ENCODE results near the gene PDZRN3. TPM values are rescaled to one million over a fixed set of nuclear protein-coding genes. Genes with fewer than 3 reads are reported as not detected.

The PDZRN3 gene
- total and polyA plus RNA-seq, 3 experiments from 2014 or later: not detected

DNA sequence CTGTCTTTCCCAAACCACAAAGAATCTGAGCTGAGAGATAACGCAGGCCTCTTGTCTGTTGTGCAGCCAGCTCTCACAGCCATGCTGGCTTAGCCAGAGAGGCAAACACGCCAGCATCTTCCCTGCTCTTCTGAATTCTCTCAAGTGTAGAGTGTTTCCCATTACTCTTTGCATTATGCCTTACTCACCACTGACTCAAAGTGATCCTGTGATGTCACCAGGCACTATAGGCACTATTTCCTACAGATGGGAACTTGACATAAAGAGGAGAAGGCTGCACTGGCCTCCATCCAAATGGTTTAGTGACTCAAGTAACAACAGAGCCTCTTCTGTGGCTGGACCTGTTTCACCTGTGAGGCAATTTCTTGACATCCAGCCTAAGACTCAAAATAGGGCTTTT is 44.4 kb downstream of the PDZRN3 start:
- H3K4me1 Mint-ChIP-seq: no peaks in the 10 kb centered on the region
- CTCF ChIA-PET: no interaction called here
- peaks cover 0 to 2% (median 2%) of the 10 kb centered on the region in 5 donors for H3K9me3 Mint-ChIP-seq
- H3K4me3 Mint-ChIP-seq: no peak overlapping the region
- POLR2A ChIA-PET: no interaction called here
- H3K9me3 ChIP-seq (ENCODE audit: low read length): no peaks in the 10 kb centered on the region
- no peaks in the 10 kb centered on the region for H3K36me3 Mint-ChIP-seq
- no peaks in the 10 kb centered on the region for H3K4me1 ChIP-seq (ENCODE audit: insufficient read depth, low read length)
- H3K36me3 ChIP-seq (ENCODE audit: insufficient read depth, low read length): no peaks in the 10 kb centered on the region
- no peak overlapping the region for H3K4me3 ChIP-seq (ENCODE audit: low read length)
- no peak overlapping the region for H3K27ac Mint-ChIP-seq
- DNase-seq: no peak
- no peak overlapping the region for H3K27ac ChIP-seq (ENCODE audit: low read depth, low read length)
- no peaks in the 10 kb centered on the region for H3K27me3 Mint-ChIP-seq
- no peaks in the 10 kb centered on the region for H3K27me3 ChIP-seq (ENCODE audit: insufficient read depth, low read length, poor library complexity, severe bottlenecking)

DNA sequence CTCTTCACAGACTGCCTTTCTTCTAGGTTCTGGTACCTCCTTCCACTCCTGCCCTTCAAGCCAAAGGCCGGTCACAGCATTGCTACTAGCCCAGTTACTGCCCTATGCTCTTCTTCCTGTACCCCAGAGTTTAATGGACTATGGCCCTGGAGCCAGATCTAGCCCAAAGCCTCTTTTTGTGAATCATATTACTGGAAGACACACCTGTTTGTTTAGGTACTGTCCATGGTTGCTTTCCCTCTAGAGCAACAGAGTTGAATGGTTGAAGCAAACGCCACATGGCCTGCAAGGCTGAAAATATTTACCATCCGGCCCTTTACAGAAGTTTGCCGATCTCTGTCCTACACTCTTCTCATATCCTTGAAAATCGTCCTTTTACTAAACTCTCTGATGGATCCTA is 47.0 kb downstream of the PDZRN3 start:
- no peak overlapping the region for H3K4me3 ChIP-seq (ENCODE audit: low read length)
- H3K9me3 ChIP-seq (ENCODE audit: low read length): no peaks in the 10 kb centered on the region
- ChIA-PET POLR2A (no interaction called here), CTCF (no interaction called here)
- Mint-ChIP-seq H3K36me3 (no peaks in the 10 kb centered on the region), H3K27ac (peak overlapping the region in 1 of 8 donors; percentile 13), H3K9me3 (peaks cover 0 to 2% (median 2%) of the 10 kb centered on the region in 5 donors), H3K4me1 (no peaks in the 10 kb centered on the region), H3K27me3 (no peaks in the 10 kb centered on the region), H3K4me3 (no peak overlapping the region)
- no peaks in the 10 kb centered on the region for H3K27me3 ChIP-seq (ENCODE audit: insufficient read depth, low read length, poor library complexity, severe bottlenecking)
- no peak overlapping the region for H3K27ac ChIP-seq (ENCODE audit: low read depth, low read length)
- no peak for DNase-seq
- no peaks in the 10 kb centered on the region for H3K36me3 ChIP-seq (ENCODE audit: insufficient read depth, low read length)
- H3K4me1 ChIP-seq (ENCODE audit: insufficient read depth, low read length): no peaks in the 10 kb centered on the region

DNA sequence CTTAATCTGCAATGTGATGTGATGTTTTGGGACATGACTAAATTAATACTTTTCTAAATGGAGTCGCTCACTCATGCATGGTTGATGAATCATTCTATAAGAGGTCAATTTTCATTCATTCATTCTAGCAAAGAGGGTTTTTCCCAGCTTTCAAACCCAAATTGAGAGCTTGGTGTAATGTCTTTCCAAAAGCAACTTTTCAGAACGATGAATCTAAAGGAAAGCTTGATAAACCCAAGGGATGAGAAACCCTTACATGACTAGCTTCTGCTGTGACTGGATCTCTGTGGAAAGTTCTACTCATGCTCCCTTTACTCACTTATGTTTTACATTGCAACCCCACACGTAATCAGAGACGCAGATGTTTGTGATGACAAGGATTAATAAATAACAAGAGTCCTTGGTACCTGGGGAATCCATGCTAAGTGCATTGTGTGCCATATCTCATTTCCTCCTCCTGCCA is 47.7 kb downstream of the PDZRN3 start:
- no peaks in the 10 kb centered on the region for H3K36me3 ChIP-seq (ENCODE audit: insufficient read depth, low read length)
- H3K4me3 ChIP-seq (ENCODE audit: low read length): no peak overlapping the region
- Mint-ChIP-seq H3K27me3 (peaks cover 0 to 5% of the 10 kb centered on the region in 2 donors), H3K4me1 (no peaks in the 10 kb centered on the region), H3K4me3 (no peak overlapping the region), H3K27ac (no peak overlapping the region), H3K36me3 (no peaks in the 10 kb centered on the region), H3K9me3 (peaks cover 0 to 2% (median 2%) of the 10 kb centered on the region in 5 donors)
- no peak for DNase-seq
- no peaks in the 10 kb centered on the region for H3K4me1 ChIP-seq (ENCODE audit: insufficient read depth, low read length)
- CTCF ChIA-PET: no interaction called here
- POLR2A ChIA-PET: no interaction called here
- no peaks in the 10 kb centered on the region for H3K9me3 ChIP-seq (ENCODE audit: low read length)
- no peak overlapping the region for H3K27ac ChIP-seq (ENCODE audit: low read depth, low read length)
- no peaks in the 10 kb centered on the region for H3K27me3 ChIP-seq (ENCODE audit: insufficient read depth, low read length, poor library complexity, severe bottlenecking)

DNA sequence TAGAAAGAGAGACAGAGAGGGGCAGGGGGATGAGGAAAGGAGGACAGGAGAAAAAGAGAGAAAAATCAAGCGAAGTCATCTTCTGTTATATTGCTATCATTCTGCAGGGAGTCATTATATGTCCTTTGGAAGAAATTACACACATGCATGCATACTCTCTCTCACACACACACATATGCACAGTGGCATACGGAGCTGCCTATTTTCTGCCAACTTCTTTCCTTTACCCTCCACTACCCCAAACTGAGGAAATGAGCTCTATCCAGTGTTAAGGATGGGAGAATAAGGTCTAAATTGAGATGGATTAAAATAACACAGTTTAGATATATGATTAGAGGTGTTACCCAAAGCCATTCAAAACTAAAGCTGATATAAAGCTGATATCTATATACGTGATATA is 48.8 kb downstream of the PDZRN3 start:
- DNase-seq: no peak
- no peaks in the 10 kb centered on the region for H3K9me3 ChIP-seq (ENCODE audit: low read length)
- no peaks in the 10 kb centered on the region for H3K27me3 ChIP-seq (ENCODE audit: insufficient read depth, low read length, poor library complexity, severe bottlenecking)
- POLR2A ChIA-PET: no interaction called here
- no peaks in the 10 kb centered on the region for H3K4me1 ChIP-seq (ENCODE audit: insufficient read depth, low read length)
- Mint-ChIP-seq H3K27me3 (peaks cover 0 to 11% of the 10 kb centered on the region in 2 donors), H3K4me3 (no peak overlapping the region), H3K36me3 (no peaks in the 10 kb centered on the region), H3K4me1 (no peaks in the 10 kb centered on the region), H3K9me3 (peaks cover 0 to 4% (median 2%) of the 10 kb centered on the region in 5 donors), H3K27ac (no peak overlapping the region)
- CTCF ChIA-PET: no interaction called here
- H3K4me3 ChIP-seq (ENCODE audit: low read length): no peak overlapping the region
- H3K27ac ChIP-seq (ENCODE audit: low read depth, low read length): no peak overlapping the region
- H3K36me3 ChIP-seq (ENCODE audit: insufficient read depth, low read length): no peaks in the 10 kb centered on the region

DNA sequence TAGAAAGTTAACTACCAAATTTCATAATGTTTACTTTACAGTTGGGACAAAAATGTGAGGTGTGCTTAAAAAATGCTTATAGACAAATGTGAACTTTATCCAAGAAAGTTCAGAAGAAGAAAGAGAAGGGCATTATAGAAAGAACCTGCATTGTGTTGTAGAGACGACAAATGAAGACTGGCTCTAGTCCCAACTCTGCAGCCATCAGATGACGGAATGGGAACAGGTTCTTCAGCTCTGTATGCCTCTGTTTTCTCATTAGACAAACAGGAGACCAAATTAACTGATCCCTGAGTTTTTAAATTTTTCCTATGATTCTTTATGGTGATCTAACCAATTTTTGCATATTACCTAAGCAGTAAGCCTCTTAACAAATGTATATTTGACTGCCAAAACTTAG is 49.2 kb downstream of the PDZRN3 start:
- POLR2A ChIA-PET: no interaction called here
- DNase-seq: no peak
- Histone ChIP-seq H3K27ac (ENCODE audit: low read depth, low read length) (no peak overlapping the region), H3K36me3 (ENCODE audit: insufficient read depth, low read length) (no peaks in the 10 kb centered on the region), H3K9me3 (ENCODE audit: low read length) (no peaks in the 10 kb centered on the region), H3K4me1 (ENCODE audit: insufficient read depth, low read length) (no peaks in the 10 kb centered on the region), H3K4me3 (ENCODE audit: low read length) (no peak overlapping the region), H3K27me3 (ENCODE audit: insufficient read depth, low read length, poor library complexity, severe bottlenecking) (no peaks in the 10 kb centered on the region)
- Mint-ChIP-seq H3K4me1 (no peaks in the 10 kb centered on the region), H3K27me3 (peaks cover 0 to 15% of the 10 kb centered on the region in 2 donors), H3K27ac (no peak overlapping the region), H3K36me3 (no peaks in the 10 kb centered on the region), H3K4me3 (no peak overlapping the region), H3K9me3 (peaks cover 0 to 8% (median 2%) of the 10 kb centered on the region in 5 donors)
- CTCF ChIA-PET: no interaction called here

DNA sequence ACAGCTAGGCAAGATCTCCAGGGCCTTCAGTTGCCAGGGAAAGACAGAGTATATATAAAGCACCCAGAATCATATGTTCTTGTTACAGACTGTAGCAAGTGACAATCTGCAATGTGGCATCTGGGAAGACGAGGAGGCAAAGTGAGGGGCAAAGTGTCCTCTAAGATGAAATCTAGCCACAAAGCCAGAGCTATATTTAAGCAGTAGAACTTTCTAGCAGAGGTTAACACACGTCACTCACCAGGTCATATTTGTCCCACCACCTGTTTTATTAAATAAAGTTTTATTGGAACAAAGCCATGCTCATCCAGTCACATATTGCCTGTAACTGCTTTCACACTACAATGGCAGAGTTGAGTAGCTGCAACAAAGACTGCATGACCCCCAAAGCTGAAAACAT is 51.5 kb downstream of the PDZRN3 start:
- no peak for DNase-seq
- Mint-ChIP-seq H3K4me3 (no peak overlapping the region), H3K27me3 (peaks cover 0 to 19% of the 10 kb centered on the region in 2 donors), H3K4me1 (no peaks in the 10 kb centered on the region), H3K9me3 (peaks cover 0 to 8% (median 4%) of the 10 kb centered on the region in 5 donors), H3K36me3 (no peaks in the 10 kb centered on the region), H3K27ac (no peak overlapping the region)
- ChIA-PET POLR2A (no interaction called here), CTCF (no interaction called here)
- Histone ChIP-seq H3K4me1 (ENCODE audit: insufficient read depth, low read length) (no peaks in the 10 kb centered on the region), H3K9me3 (ENCODE audit: low read length) (no peaks in the 10 kb centered on the region), H3K27me3 (ENCODE audit: insufficient read depth, low read length, poor library complexity, severe bottlenecking) (no peaks in the 10 kb centered on the region), H3K27ac (ENCODE audit: low read depth, low read length) (no peak overlapping the region), H3K4me3 (ENCODE audit: low read length) (no peak overlapping the region), H3K36me3 (ENCODE audit: insufficient read depth, low read length) (no peaks in the 10 kb centered on the region)

DNA sequence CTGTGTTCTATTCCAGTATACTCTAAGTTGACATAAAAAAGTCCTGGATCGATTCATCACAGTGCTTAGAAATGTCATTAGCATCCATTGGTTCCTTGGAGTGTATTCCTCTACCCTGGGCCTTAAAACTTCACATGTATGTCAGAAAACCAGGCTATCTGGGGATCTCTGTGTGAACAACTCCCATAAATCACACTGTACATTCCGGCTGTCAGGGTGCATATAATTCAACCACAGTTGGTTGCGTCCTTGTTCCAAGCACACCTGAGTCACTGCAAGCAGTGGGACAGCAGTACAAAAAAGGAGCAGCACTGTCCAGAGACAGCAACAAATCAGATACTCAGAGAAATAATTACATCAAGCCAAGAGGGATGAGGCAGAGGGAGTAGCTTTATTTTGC is 52.4 kb downstream of the PDZRN3 start:
- Histone ChIP-seq H3K4me1 (ENCODE audit: insufficient read depth, low read length) (no peaks in the 10 kb centered on the region), H3K36me3 (ENCODE audit: insufficient read depth, low read length) (no peaks in the 10 kb centered on the region), H3K27me3 (ENCODE audit: insufficient read depth, low read length, poor library complexity, severe bottlenecking) (no peaks in the 10 kb centered on the region), H3K9me3 (ENCODE audit: low read length) (no peaks in the 10 kb centered on the region), H3K27ac (ENCODE audit: low read depth, low read length) (no peak overlapping the region), H3K4me3 (ENCODE audit: low read length) (no peak overlapping the region)
- Mint-ChIP-seq H3K4me1 (no peaks in the 10 kb centered on the region), H3K27ac (no peak overlapping the region), H3K27me3 (peaks cover 0 to 19% of the 10 kb centered on the region in 2 donors), H3K4me3 (no peak overlapping the region), H3K9me3 (peaks cover 0 to 6% (median 4%) of the 10 kb centered on the region in 5 donors), H3K36me3 (no peaks in the 10 kb centered on the region)
- DNase-seq: no peak
- ChIA-PET POLR2A (no interaction called here), CTCF (no interaction called here)

DNA sequence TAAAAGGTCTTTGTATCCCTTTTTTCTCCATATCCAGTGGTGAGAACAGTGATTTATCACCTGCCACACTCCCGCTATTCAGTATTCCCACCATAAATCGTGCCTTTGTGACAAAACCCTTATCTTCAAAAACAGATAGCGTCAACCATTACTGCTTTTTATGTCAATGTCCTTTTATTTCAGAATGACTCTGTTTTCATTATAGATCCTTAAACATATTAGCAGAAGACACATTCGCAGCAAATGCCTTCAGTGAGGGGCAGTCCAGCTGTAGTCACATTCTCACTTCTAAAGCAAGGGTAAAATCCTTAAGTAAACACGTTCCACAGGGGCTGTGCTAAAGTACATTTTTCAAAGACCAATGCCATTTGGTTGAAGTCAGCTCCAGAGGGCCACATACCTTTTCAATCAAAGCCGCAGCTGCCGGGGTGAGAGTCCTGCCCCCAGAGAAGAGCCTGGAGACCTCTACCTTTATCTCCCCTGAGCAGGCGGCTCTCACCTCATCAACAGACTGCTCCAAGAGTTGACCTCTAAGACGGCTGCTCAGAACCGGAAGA is 53.4 kb downstream of the PDZRN3 start:
- no peaks in the 10 kb centered on the region for H3K36me3 Mint-ChIP-seq
- no peaks in the 10 kb centered on the region for H3K4me1 Mint-ChIP-seq
- no peak overlapping the region for H3K4me3 Mint-ChIP-seq
- H3K27ac ChIP-seq (ENCODE audit: low read depth, low read length): no peak overlapping the region
- no peak overlapping the region for H3K27ac Mint-ChIP-seq
- ChIA-PET POLR2A (no interaction called here), CTCF (no interaction called here)
- H3K27me3 ChIP-seq (ENCODE audit: insufficient read depth, low read length, poor library complexity, severe bottlenecking): no peaks in the 10 kb centered on the region
- peaks cover 0 to 6% (median 4%) of the 10 kb centered on the region in 5 donors for H3K9me3 Mint-ChIP-seq
- H3K36me3 ChIP-seq (ENCODE audit: insufficient read depth, low read length): no peaks in the 10 kb centered on the region
- no peaks in the 10 kb centered on the region for H3K9me3 ChIP-seq (ENCODE audit: low read length)
- no peak overlapping the region for H3K4me3 ChIP-seq (ENCODE audit: low read length)
- H3K4me1 ChIP-seq (ENCODE audit: insufficient read depth, low read length): no peaks in the 10 kb centered on the region
- DNase-seq: no peak
- peaks cover 0 to 19% of the 10 kb centered on the region in 2 donors for H3K27me3 Mint-ChIP-seq

All from CD8-positive, alpha-beta memory T cell (primary cell).